HepG2 (cell line): Measurements from ENCODE around the gene TGM5. TPM values are rescaled to one million over a fixed set of nuclear protein-coding genes. Genes with fewer than 3 reads are reported as not detected.

ENCODE experiments used
- ATAC-seq: fragments of 200-7000 bp; cut with Tn5 transposase; 3 replicates; pipeline ENCODE4 v1.9.1; 2020; ENCODE audit warnings: mild to moderate bottlenecking, moderate library complexity
- BruUV-seq: library from RNA; stranded (reverse); fragments of 400-500 nt; replicated peaks from 2 replicates; lab custom pipeline; 2021; lab: Mats Ljungman, UMichigan
- CTCF ChIA-PET: fragments of 300-600 bp; formaldehyde crosslinking; extraction: SDS; loops from one replicate; lab custom pipeline; 2021; ENCODE audit warnings: low total read pairs, inconsistent platforms, low intra/inter-chr PET ratio; lab: Yijun Ruan, JAX
- POLR2A ChIA-PET: fragments of 350-600 bp; sonication (Branson Sonifier 250); formaldehyde crosslinking; loops from one replicate; lab custom pipeline; 2020; ENCODE audit warnings: antibody characterized with exemption, inconsistent platforms; lab: Yijun Ruan, JAX
- DNase-seq: peaks from one replicate; pipeline ENCODE4 v3.0.0-alpha.2; 2015; ENCODE audit warnings: low spot score
- FAIRE-seq: peaks from 3 replicates; lab custom pipeline; 2011; peaks lifted over from hg19 to GRCh38; lab: Jason Lieb, UNC
- H2AFZ ChIP-seq: one replicate; pipeline ENCODE4 v1.6.1; 2011; ENCODE audit warnings: low read length, inconsistent platforms
- H3K27ac ChIP-seq: fragments of 300-600 bp; 3 replicates; pipeline ENCODE4 v1.8.0; 2011; ENCODE audit warnings: mixed run types, mild to moderate bottlenecking, mixed read lengths, low read length, inconsistent platforms; ENCODE audit not compliant: insufficient read depth; ENCODE audit errors: extremely low read length
- H3K27me3 ChIP-seq, 2 experiments: fragments of 200-600 bp in 1 of 2; 2 replicates in 1 of 2; 3 replicates in 1 of 2; pipeline versions ENCODE4 v1.6.0 to v1.8.0; 2011; ENCODE audit warnings: low read length in 2 of 2, mild to moderate bottlenecking in 2 of 2, moderate library complexity in 2 of 2, inconsistent platforms in 1 of 2; ENCODE audit not compliant: insufficient read depth in 2 of 2, control insufficient read depth in 1 of 2
- H3K36me3 ChIP-seq, 2 experiments: fragments of 200-600 bp in 1 of 2; replicated peaks in 1 of 2; 2 replicates in 1 of 2; 3 replicates in 1 of 2; pipeline versions ENCODE4 v1.5.1 to v1.8.0; 2011; ENCODE audit warnings: low read length in 2 of 2, inconsistent platforms in 1 of 2; ENCODE audit not compliant: insufficient read depth in 2 of 2, control insufficient read depth in 1 of 2
- H3K4me1 ChIP-seq: 2 replicates; pipeline ENCODE4 v1.5.1; 2012; ENCODE audit warnings: low read length, inconsistent platforms; ENCODE audit not compliant: insufficient read depth
- H3K4me2 ChIP-seq: 2 replicates; pipeline ENCODE4 v1.6.0; 2011; ENCODE audit warnings: low read depth, low read length, inconsistent platforms
- H3K4me3 ChIP-seq, 3 experiments: fragments of 200-600 bp in 1 of 3; sonication (generic), shearing (Covaris generic) in 1 of 3; replicated peaks in 1 of 3; 2 replicates each; pipeline ENCODE4 v1.5.1; 2011 to 2016; ENCODE audit warnings: low read length in 3 of 3, inconsistent platforms in 2 of 3, low read depth in 2 of 3, mild to moderate bottlenecking in 2 of 3, control low read depth in 1 of 3, mixed read lengths in 1 of 3; ENCODE audit not compliant: insufficient read depth in 1 of 3
- H3K79me2 ChIP-seq: one replicate; pipeline ENCODE4 v1.6.1; 2011; ENCODE audit warnings: low read length, inconsistent platforms; ENCODE audit not compliant: insufficient read depth
- H3K9ac ChIP-seq: 2 replicates; pipeline ENCODE4 v1.6.0; 2011; ENCODE audit warnings: mild to moderate bottlenecking, low read depth, low read length, inconsistent platforms; ENCODE audit not compliant: insufficient read depth
- H3K9me3 ChIP-seq: 2 replicates; pipeline ENCODE4 v1.5.1; 2012; ENCODE audit warnings: mild to moderate bottlenecking, low read length
- H4K20me1 ChIP-seq: 2 replicates; pipeline ENCODE4 v1.6.0; 2011; ENCODE audit warnings: inconsistent platforms, mild to moderate bottlenecking, low read length, moderate library complexity; ENCODE audit not compliant: insufficient read depth
- RAD51 ChIP-seq: fragments of 450-650 bp; IDR thresholded peaks from 2 replicates; pipeline ENCODE4 v1.6.1; 2016; ENCODE audit warnings: borderline replicate concordance
- SPEN ChIP-seq: sonication (generic); formaldehyde crosslinking; IDR thresholded peaks from 2 replicates; pipeline ENCODE4 v1.5.1; 2020; ENCODE audit warnings: low read depth, mild to moderate bottlenecking, missing genetic modification reagents
- YEATS2 ChIP-seq: sonication (generic); formaldehyde crosslinking; IDR thresholded peaks from 2 replicates; pipeline ENCODE4 v1.4.0; 2020; ENCODE audit warnings: missing genetic modification reagents, borderline replicate concordance
- ZNF264 ChIP-seq: sonication (generic); formaldehyde crosslinking; IDR thresholded peaks from 2 replicates; pipeline ENCODE4 v1.4.0; 2020; ENCODE audit warnings: missing genetic modification reagents
- ZNF484 ChIP-seq: sonication (generic); formaldehyde crosslinking; IDR thresholded peaks from 2 replicates; pipeline ENCODE4 v1.5.1; 2020; ENCODE audit warnings: mild to moderate bottlenecking, low read depth, missing genetic modification reagents, borderline replicate concordance
- ZSCAN30 ChIP-seq: sonication (generic); formaldehyde crosslinking; IDR thresholded peaks from 2 replicates; pipeline ENCODE4 v1.5.0; 2020; ENCODE audit warnings: mild to moderate bottlenecking, missing genetic modification reagents
- WGBS: methylation state at CpG from one replicate; pipeline ENCODE4 v1.1.6; 2017; ENCODE audit warnings: low lambda C conversion rate; 5-methylcytosine and 5-hydroxymethylcytosine counted together
- in situ Hi-C: cut with HindIII; loops from 2 replicates; pipeline ENCODE4 v1.10.0; 2017; ENCODE audit warnings: low pct_unique_long_range_greater_than_20kb; ENCODE audit not compliant: extremely low pct_ligation_motif_present
- intact Hi-C: fragments of 100-400 bp; cut with micrococcal nuclease; formaldehyde crosslinking; loops from one replicate; pipeline ENCODE4 v1.10.0; 2022; ENCODE audit not compliant: unreplicated experiment
- polyA plus RNA-seq, 8 experiments: library from polyadenylated mRNA; depleted of rRNA in 3 of 8; stranded (reverse) in 7 of 8; unstranded in 1 of 8; fragments of >200 nt; fragmentation: Illumina TruSeq in 4 of 8; extraction: Trizol in 4 of 8; gene quantifications; 2 replicates each; pipeline versions ENCODE4 v1.2.1 to v1.2.3, GENCODE V29; 2011 to 2016; ENCODE audit warnings: low read depth in 4 of 8, missing spikeins in 1 of 8, mixed read lengths in 1 of 8; ENCODE audit not compliant: insufficient read depth in 1 of 8
- total RNA-seq, 5 experiments: library from RNA; depleted of rRNA; stranded (reverse); fragments of >200 nt; fragmentation: Illumina TruSeq; extraction: Trizol; gene quantifications; 2 replicates each; pipeline ENCODE4 v1.2.3, GENCODE V29; 2016; ENCODE audit warnings: low read depth in 1 of 5
- TF ChIP-seq, protein P1 (sequence below): IDR thresholded peaks from 2 replicates; pipeline ENCODE4 v1.6.1; 2012; ENCODE audit warnings: low read depth, low read length, improper control_type of control experiment
- TF ChIP-seq, protein P2 (sequence below): sonication (generic); formaldehyde crosslinking; conservative IDR thresholded peaks from 2 replicates; pipeline ENCODE4 v1.8.0; 2022; ENCODE audit warnings: mild to moderate bottlenecking, moderate library complexity, missing genetic modification reagents

Gene TGM5
- total and polyA plus RNA-seq, 2 of the 13 experiments (the other 11 are each of a cell fraction or from before 2014, with no cell fraction given): 0.18 to 0.65 TPM

DNA sequence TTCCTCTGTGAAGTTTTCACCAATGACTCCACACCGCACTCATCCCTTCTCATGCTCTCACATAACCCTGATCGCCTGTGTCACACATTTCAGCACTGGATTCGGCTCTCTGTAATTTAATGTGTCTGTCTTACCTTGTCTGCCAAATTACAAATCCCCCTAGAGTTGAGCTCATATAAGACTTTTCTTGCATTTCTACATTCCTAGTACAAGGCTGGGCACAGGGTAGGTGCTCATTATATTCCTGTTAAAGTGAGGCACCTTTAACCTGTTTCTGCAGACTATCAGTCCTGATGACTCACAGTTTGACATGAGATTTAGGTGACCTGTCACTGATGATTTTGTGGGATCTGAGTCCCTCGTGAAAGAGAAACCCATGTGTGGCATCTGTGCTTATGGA is 22.6 kb downstream of the TGM5 start:
- WGBS: 41% methylated on average over 4 of the region's 4 CpGs
- peaks cover 13% of the 10 kb centered on the region for H3K4me1 ChIP-seq
- no peaks in the 10 kb centered on the region for H3K9me3 ChIP-seq
- DNase-seq: no peak
- TF ChIP-seq, protein P1, sequence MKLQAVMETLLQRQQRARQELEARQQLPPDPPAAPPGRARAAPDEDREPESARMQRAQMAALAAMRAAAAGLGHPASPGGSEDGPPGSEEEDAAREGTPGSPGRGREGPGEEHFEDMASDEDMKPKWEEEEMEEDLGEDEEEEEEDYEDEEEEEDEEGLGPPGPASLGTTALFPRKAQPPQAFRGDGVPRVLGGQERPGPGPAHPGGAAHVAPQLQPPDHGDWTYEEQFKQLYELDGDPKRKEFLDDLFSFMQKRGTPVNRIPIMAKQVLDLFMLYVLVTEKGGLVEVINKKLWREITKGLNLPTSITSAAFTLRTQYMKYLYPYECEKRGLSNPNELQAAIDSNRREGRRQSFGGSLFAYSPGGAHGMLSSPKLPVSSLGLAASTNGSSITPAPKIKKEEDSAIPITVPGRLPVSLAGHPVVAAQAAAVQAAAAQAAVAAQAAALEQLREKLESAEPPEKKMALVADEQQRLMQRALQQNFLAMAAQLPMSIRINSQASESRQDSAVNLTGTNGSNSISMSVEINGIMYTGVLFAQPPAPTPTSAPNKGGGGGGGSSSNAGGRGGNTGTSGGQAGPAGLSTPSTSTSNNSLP: no peak
- TF ChIP-seq RAD51 (no peak), ZSCAN30 (CRISPR knock-in tag) (no peak), SPEN (CRISPR knock-in tag) (no peak), ZNF264 (CRISPR knock-in tag) (no peak), ZNF484 (CRISPR knock-in tag) (no peak), YEATS2 (CRISPR knock-in tag) (no peak)
- TF ChIP-seq, protein P2, sequence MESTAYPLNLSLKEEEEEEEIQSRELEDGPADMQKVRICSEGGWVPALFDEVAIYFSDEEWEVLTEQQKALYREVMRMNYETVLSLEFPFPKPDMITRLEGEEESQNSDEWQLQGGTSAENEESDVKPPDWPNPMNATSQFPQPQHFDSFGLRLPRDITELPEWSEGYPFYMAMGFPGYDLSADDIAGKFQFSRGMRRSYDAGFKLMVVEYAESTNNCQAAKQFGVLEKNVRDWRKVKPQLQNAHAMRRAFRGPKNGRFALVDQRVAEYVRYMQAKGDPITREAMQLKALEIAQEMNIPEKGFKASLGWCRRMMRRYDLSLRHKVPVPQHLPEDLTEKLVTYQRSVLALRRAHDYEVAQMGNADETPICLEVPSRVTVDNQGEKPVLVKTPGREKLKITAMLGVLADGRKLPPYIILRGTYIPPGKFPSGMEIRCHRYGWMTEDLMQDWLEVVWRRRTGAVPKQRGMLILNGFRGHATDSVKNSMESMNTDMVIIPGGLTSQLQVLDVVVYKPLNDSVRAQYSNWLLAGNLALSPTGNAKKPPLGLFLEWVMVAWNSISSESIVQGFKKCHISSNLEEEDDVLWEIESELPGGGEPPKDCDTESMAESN (CRISPR knock-in tag): no peak
- TF ChIP-seq, all 625 proteins: peak for 0
- CTCF ChIA-PET: no interaction called here
- BruUV-seq: no TSS peak
- no peak overlapping the region for H3K4me2 ChIP-seq
- H3K27me3 ChIP-seq: peaks cover 0 to 15% of the 10 kb centered on the region in 2 experiments; a peak in 2 of 5 replicates
- intact Hi-C loops: no loop called here
- no peak overlapping the region for H3K4me3 ChIP-seq
- no peak overlapping the region for H3K9ac ChIP-seq
- no peak for FAIRE-seq
- no peak overlapping the region for H2AFZ ChIP-seq
- no peaks in the 10 kb centered on the region for H3K36me3 ChIP-seq
- no peaks in the 10 kb centered on the region for H3K79me2 ChIP-seq
- POLR2A ChIA-PET: no interaction called here
- no peak for ATAC-seq
- H4K20me1 ChIP-seq: no peaks in the 10 kb centered on the region
- in situ Hi-C loops: no loop called here
- no peak overlapping the region for H3K27ac ChIP-seq
